ENCODE measurements around the gene ZFHX2. TPM values are rescaled to one million over a fixed set of nuclear protein-coding genes. Genes with fewer than 3 reads are reported as not detected.

The ZFHX2 gene
- total RNA-seq, 2 experiments from 2014 or later = 0.36 to 0.57 TPM

DNA sequence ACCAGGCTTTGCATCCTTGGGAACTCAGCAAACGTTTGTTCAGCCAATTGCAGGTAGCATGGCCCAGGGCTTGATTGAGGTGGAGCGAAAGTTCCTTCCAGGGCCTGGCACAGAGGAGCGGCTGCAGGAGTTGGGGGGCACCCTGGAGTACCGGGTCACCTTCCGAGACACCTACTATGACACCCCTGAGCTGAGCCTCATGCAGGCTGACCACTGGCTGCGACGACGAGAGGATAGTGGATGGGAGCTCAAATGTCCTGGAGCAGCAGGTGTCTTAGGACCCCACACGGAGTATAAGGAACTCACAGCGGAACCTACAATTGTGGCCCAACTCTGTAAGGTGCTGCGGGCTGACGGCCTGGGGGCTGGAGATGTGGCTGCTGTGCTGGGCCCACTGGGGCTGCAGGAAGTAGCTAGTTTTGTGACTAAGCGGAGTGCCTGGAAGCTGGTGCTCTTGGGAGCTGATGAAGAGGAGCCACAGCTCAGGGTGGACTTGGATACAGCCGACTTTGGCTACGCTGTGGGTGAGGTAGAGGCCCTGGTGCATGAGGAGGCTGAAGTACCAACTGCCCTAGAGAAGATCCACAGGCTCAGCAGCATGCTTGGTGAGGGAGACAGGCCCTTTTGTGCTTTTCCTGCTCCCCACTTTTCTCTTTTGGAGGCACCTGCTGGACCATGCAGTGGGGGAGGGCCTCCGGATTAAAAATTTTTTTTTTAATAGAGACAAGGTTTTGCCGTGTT, 5.3 kb upstream of the ZFHX2 start:
- Mint-ChIP-seq H3K4me1 (ENCODE audit: low read depth) (peaks cover 42% of the 10 kb centered on the region), H3K9me3 (no peaks in the 10 kb centered on the region), H3K27ac (peak overlapping the region; percentile 94), H3K4me3 (peak overlapping the region; percentile 95), H3K36me3 (ENCODE audit: low read depth) (peaks cover 17% of the 10 kb centered on the region), H3K27me3 (ENCODE audit: low read depth) (no peaks in the 10 kb centered on the region)
- intact Hi-C loops (cut with micrococcal nuclease) = loop anchor here (1.0 to 10.0 kb wide), 5 partner anchors 10 to 718 kb away; partner anchors contain the start of genes AP1G2, NGDN, PABPN1 and RABGGTA
- CTCF ChIA-PET = interaction anchor here (0.9 to 11.2 kb wide), 5 partner anchors 9 to 235 kb away, joined by 3 to 209 read pairs (median 4); partner anchors contain the start of genes AP1G2 and PABPN1
- DNase-seq = no peak

GRCh38 chr14:23555882-23556699, 4.5 kb upstream of the ZFHX2 start, which contains the start of gene THTPA:
Gene THTPA (plus strand): TSS chr14:23556271. CDS start chr14:23556758, 487 bp downstream.
- peak within 1 kb of the TSS; percentile 94 for H3K27ac Mint-ChIP-seq
- peak; percentile 96 for DNase-seq

GRCh38 chr14:23555533-23555881, 3.9 kb upstream of the ZFHX2 start:
- H3K27me3 Mint-ChIP-seq (ENCODE audit: low read depth) = no peaks in the 10 kb centered on the region
- H3K36me3 Mint-ChIP-seq (ENCODE audit: low read depth) = peaks cover 10% of the 10 kb centered on the region
- no peak for DNase-seq
- H3K9me3 Mint-ChIP-seq = no peaks in the 10 kb centered on the region
- H3K4me3 Mint-ChIP-seq = peak overlapping the region; percentile 95
- peaks cover 38% of the 10 kb centered on the region for H3K4me1 Mint-ChIP-seq (ENCODE audit: low read depth)
- CTCF ChIA-PET = interaction anchor here (0.6 to 11.2 kb wide), 4 partner anchors 13 to 77 kb away, joined by 3 to 209 read pairs (median 4); partner anchors contain the start of gene JPH4
- intact Hi-C loops (cut with micrococcal nuclease) = loop anchor here (10.0 kb wide), 1 partner anchor 719 kb away; the partner anchor contains the start of gene RABGGTA
- H3K27ac Mint-ChIP-seq = peak overlapping the region; percentile 94

More at GRCh38 chr14:23555882-23556699, 4.5 kb upstream of the ZFHX2 start, which contains the start of gene THTPA:
- intact Hi-C loops (cut with micrococcal nuclease) = loop anchor here (1.0 to 10.0 kb wide), 5 partner anchors 11 to 719 kb away; partner anchors contain the start of genes AP1G2, NGDN, PABPN1 and RABGGTA
- H3K36me3 Mint-ChIP-seq (ENCODE audit: low read depth) = peaks cover 13% of the 10 kb centered on the region
- CTCF ChIA-PET = interaction anchor here (0.6 to 11.2 kb wide), 6 partner anchors 10 to 78 kb away, joined by 3 to 209 read pairs (median 4); partner anchors contain the start of genes AP1G2 and JPH4
- no peaks in the 10 kb centered on the region for H3K27me3 Mint-ChIP-seq (ENCODE audit: low read depth)
- H3K4me3 Mint-ChIP-seq = peak within 1 kb of the TSS; percentile 95
- no peaks in the 10 kb centered on the region for H3K9me3 Mint-ChIP-seq
- H3K4me1 Mint-ChIP-seq (ENCODE audit: low read depth) = peaks cover 38% of the 10 kb centered on the region

- H3K4me3 Mint-ChIP-seq = no peak overlapping the region
- no peaks in the 10 kb centered on the region for H3K9me3 Mint-ChIP-seq
- H3K4me1 Mint-ChIP-seq (ENCODE audit: low read depth) = peaks cover 7% of the 10 kb centered on the region
Observed at GRCh38 chr14:23550812-23551265, 726 bp downstream of the ZFHX2 start.

DNA sequence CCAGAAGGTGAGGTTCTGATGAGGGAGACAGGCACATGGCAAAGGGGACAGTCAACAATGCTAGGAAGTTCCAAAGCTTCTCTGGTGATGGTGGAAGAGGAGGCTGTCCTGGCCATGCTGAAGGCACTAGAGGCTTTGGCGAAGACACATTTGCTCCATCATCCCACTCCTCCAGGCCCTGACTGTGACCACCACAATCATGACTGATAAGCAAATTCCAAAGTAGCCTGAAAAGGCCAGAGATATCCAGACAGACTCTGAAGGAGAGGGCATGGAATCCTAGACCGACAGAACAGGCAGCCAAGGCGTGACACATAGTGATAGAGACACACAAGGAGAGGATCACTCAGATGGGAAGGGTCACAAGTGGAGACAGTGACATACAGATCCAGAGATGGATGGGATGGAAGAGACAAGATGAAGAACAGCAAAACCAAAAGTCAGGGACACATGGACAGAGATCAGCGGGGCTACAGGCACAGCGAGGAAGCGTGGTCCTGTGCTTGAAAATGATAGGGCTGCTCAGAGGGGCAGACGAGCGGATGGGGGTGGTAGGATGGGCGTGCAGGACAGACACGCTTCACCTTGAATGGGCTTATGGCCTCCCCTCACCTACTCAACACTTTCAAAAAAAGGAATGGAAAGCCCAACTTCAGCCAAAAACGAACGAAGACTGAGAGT, 1.3 kb downstream of the ZFHX2 start:
- no peak for DNase-seq
- intact Hi-C loops (cut with micrococcal nuclease) = loop anchor here (2.0 to 10.0 kb wide), 2 partner anchors 455 to 725 kb away; partner anchors contain the start of genes ACIN1, C14orf119 and RABGGTA
- Mint-ChIP-seq H3K4me3 (no peak overlapping the region), H3K9me3 (no peaks in the 10 kb centered on the region), H3K27me3 (ENCODE audit: low read depth) (no peaks in the 10 kb centered on the region), H3K36me3 (ENCODE audit: low read depth) (no peaks in the 10 kb centered on the region), H3K4me1 (ENCODE audit: low read depth) (peaks cover 6% of the 10 kb centered on the region), H3K27ac (no peak overlapping the region)
- CTCF ChIA-PET = interaction anchor here (0.6 to 3.1 kb wide), 5 partner anchors 9 to 518 kb away, joined by 3 to 19 read pairs (median 4); no protein-coding TSS in a partner anchor

More at GRCh38 chr14:23550812-23551265, 726 bp downstream of the ZFHX2 start:
- no peak for DNase-seq
- intact Hi-C loops (cut with micrococcal nuclease) = loop anchor here (1.0 to 10.0 kb wide), 5 partner anchors 16 to 724 kb away; partner anchors contain the start of genes ACIN1, AP1G2, C14orf119 and NGDN
- CTCF ChIA-PET = interaction anchor here (1.5 kb wide), 1 partner anchor 12 kb away, joined by 4 read pairs; no protein-coding TSS in a partner anchor
- no peaks in the 10 kb centered on the region for H3K36me3 Mint-ChIP-seq (ENCODE audit: low read depth)
- no peak overlapping the region for H3K27ac Mint-ChIP-seq
- H3K27me3 Mint-ChIP-seq (ENCODE audit: low read depth) = no peaks in the 10 kb centered on the region

- intact Hi-C loops (cut with micrococcal nuclease) = no loop called here
- H3K27ac Mint-ChIP-seq = no peak overlapping the region
- CTCF ChIA-PET = interaction anchor here (0.9 to 3.1 kb wide), 4 partner anchors 9 to 70 kb away, joined by 3 to 19 read pairs (median 5); no protein-coding TSS in a partner anchor
Observed at GRCh38 chr14:23548351-23549318, 2.9 kb downstream of the ZFHX2 start.

GRCh38 chr14:23547924-23548323, 3.6 kb downstream of the ZFHX2 start:
- CTCF ChIA-PET = interaction anchor here (0.9 to 3.1 kb wide), 3 partner anchors 8 to 69 kb away, joined by 3 to 19 read pairs (median 6); no protein-coding TSS in a partner anchor
- Mint-ChIP-seq H3K36me3 (ENCODE audit: low read depth) (no peaks in the 10 kb centered on the region), H3K4me3 (no peak overlapping the region), H3K4me1 (ENCODE audit: low read depth) (peaks cover 2% of the 10 kb centered on the region), H3K27ac (no peak overlapping the region), H3K9me3 (no peaks in the 10 kb centered on the region), H3K27me3 (ENCODE audit: low read depth) (no peaks in the 10 kb centered on the region)
- intact Hi-C loops (cut with micrococcal nuclease) = no loop called here
- DNase-seq = no peak

More at GRCh38 chr14:23548351-23549318, 2.9 kb downstream of the ZFHX2 start:
- Mint-ChIP-seq H3K36me3 (ENCODE audit: low read depth) (no peaks in the 10 kb centered on the region), H3K4me1 (ENCODE audit: low read depth) (peaks cover 2% of the 10 kb centered on the region), H3K9me3 (no peaks in the 10 kb centered on the region), H3K4me3 (no peak overlapping the region), H3K27me3 (ENCODE audit: low read depth) (no peaks in the 10 kb centered on the region)
- no peak for DNase-seq

GRCh38 chr14:23546450-23547035, 5.0 kb downstream of the ZFHX2 start:
- H3K4me1 Mint-ChIP-seq (ENCODE audit: low read depth) = no peaks in the 10 kb centered on the region
- no peaks in the 10 kb centered on the region for H3K9me3 Mint-ChIP-seq
- no peak overlapping the region for H3K4me3 Mint-ChIP-seq
- CTCF ChIA-PET = interaction anchor here (1.5 kb wide), 1 partner anchor 13 kb away, joined by 4 read pairs; no protein-coding TSS in a partner anchor
- no peaks in the 10 kb centered on the region for H3K36me3 Mint-ChIP-seq (ENCODE audit: low read depth)
- no peaks in the 10 kb centered on the region for H3K27me3 Mint-ChIP-seq (ENCODE audit: low read depth)
- intact Hi-C loops (cut with micrococcal nuclease) = no loop called here
- H3K27ac Mint-ChIP-seq = no peak overlapping the region
- no peak for DNase-seq

DNA sequence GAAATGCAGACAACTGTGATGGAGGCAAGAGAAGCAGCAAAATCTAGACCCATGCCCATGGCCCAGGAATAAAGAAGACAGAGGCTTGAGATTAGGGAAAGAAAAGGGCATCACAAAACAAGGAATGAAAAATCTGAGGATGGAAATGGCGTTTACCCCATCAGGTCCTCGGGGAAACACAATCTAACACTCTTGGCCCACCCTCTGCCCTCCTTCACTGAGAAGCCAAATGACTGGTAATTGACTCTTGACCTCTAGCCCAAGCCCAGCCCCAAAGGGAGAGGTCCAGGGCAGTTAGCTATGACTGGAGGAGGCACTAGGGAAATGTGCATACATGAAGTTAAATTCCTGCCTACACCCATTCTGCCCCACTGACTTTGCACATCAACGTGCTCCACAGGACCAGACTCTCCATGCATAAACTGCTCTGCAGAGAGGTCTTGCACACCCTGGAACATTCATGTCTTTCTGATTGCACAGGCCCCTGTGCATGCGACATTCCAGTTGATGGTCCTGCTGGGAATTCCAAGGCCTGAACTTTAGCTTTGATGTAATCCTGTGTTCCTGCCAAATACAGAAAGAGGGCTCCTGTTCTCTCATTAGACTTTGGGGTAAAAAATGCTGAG, 5.7 kb downstream of the ZFHX2 start:
- H3K4me1 Mint-ChIP-seq (ENCODE audit: low read depth) = no peaks in the 10 kb centered on the region
- H3K9me3 Mint-ChIP-seq = no peaks in the 10 kb centered on the region
- no peaks in the 10 kb centered on the region for H3K27me3 Mint-ChIP-seq (ENCODE audit: low read depth)
- CTCF ChIA-PET = interaction anchor here (1.5 kb wide), 1 partner anchor 14 kb away, joined by 4 read pairs; no protein-coding TSS in a partner anchor
- no peaks in the 10 kb centered on the region for H3K36me3 Mint-ChIP-seq (ENCODE audit: low read depth)
- no peak overlapping the region for H3K4me3 Mint-ChIP-seq
- no peak for DNase-seq
- H3K27ac Mint-ChIP-seq = no peak overlapping the region
- intact Hi-C loops (cut with micrococcal nuclease) = no loop called here

Measured in activated naive CD4-positive, alpha-beta T cell treated with anti-CD3 and anti-CD28 coated beads for 36 hours (primary cell).